Measurements from ENCODE around the gene TP53I11. TPM values are rescaled to one million over a fixed set of nuclear protein-coding genes. Genes with fewer than 3 reads are reported as not detected.

Gene TP53I11
- total RNA-seq, 4 donors from 2014 or later, result 19.8 to 110 (median 40.8) TPM

DNA sequence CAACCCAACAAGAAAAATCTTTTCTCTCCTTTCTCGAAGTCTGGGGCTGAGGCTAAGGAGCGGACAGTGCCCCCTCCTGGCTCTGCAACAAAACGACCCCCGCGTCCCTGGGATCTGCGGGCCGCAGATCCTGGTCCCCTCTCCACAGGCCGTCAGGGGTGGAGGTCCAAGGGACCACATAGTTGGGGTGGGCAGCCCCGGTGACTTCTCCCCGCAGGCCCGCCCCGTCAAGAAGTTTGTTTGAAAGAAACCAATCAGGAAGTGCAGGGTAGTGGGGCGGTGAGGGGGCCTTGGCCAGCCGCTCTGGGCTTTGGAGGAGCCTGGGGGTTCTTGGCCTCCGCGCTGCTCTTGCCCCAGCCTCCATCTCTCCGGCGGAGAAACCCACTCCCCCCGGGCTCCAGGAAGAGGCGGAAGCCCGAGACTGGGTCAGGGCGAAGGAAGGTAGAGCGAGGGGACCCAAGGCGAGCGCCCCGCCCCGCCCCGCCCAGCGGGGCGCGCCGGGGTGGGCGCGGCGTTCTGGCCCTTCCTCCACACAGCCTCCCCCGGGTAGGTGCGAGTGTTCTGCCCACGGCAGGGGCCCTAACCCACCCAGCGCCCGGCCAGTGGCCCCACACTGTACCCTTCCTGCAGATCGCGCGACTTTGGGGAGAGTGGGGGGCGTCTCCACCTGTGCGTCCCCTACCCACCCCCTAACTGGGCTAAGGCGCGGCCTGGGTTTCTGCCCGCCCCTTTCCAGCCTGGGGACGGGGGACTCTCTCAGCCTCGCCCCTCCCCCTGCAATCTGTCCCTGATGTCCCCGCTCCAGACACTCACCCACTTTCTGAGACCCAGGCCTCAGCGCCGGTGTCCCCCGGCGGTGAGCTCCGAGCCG is 1.3 kb downstream of the TP53I11 start:
- no peaks in the 10 kb centered on the region for H3K36me3 ChIP-seq
- H3K4me1 ChIP-seq, result peaks cover 0 to 73% (median 6%) of the 10 kb centered on the region in 3 donors

GRCh38 chr11:44948155-44948554 is 2.5 kb downstream of the TP53I11 start:
- peak overlapping the region in 2 of 4 donors; percentile 20 to 81 for H3K27ac ChIP-seq
- H3K9me3 ChIP-seq, result no peaks in the 10 kb centered on the region
- ATAC-seq, result no peak
- WGBS, 2 donors (ENCODE audit: low coverage in 1 of 2), result 100% methylated on average over 1 to 2 of the region's 3 CpGs
- H3K36me3 ChIP-seq, result no peaks in the 10 kb centered on the region
- no peaks in the 10 kb centered on the region for H3K27me3 ChIP-seq
- TF ChIP-seq EP300 (IDR thresholded peaks at IDR 0.05) (no peak), POLR2A (IDR thresholded peaks at IDR 0.05) (no peak), POLR2AphosphoS5 (IDR thresholded peaks at IDR 0.05) (no peak)
- TF ChIP-seq, protein P1, sequence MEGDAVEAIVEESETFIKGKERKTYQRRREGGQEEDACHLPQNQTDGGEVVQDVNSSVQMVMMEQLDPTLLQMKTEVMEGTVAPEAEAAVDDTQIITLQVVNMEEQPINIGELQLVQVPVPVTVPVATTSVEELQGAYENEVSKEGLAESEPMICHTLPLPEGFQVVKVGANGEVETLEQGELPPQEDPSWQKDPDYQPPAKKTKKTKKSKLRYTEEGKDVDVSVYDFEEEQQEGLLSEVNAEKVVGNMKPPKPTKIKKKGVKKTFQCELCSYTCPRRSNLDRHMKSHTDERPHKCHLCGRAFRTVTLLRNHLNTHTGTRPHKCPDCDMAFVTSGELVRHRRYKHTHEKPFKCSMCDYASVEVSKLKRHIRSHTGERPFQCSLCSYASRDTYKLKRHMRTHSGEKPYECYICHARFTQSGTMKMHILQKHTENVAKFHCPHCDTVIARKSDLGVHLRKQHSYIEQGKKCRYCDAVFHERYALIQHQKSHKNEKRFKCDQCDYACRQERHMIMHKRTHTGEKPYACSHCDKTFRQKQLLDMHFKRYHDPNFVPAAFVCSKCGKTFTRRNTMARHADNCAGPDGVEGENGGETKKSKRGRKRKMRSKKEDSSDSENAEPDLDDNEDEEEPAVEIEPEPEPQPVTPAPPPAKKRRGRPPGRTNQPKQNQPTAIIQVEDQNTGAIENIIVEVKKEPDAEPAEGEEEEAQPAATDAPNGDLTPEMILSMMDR (IDR thresholded peaks at IDR 0.05), result no peak
- peaks cover 0 to 79% (median 6%) of the 10 kb centered on the region in 3 donors for H3K4me1 ChIP-seq
- no peak overlapping the region for H3K4me3 ChIP-seq

More for the DNA sequence above, 1.3 kb downstream of the TP53I11 start:
- TF ChIP-seq POLR2A (IDR thresholded peaks at IDR 0.05), result no peak
- TF ChIP-seq, protein P1 (IDR thresholded peaks at IDR 0.05), result peak in 3 of 4 experiments; percentile 18 to 62 (median 47)
- Histone ChIP-seq H3K9me3 (no peaks in the 10 kb centered on the region), H3K27me3 (no peaks in the 10 kb centered on the region), H3K4me3 (peak overlapping the region; percentile 57 to 93), H3K27ac (peak overlapping the region; percentile 0 to 81 (median 70))
- WGBS, 2 donors (ENCODE audit: low coverage in 1 of 2), result no CpG with 5 or more reads among the region's 57 CpGs
- peak; percentile 6 for ATAC-seq

DNA sequence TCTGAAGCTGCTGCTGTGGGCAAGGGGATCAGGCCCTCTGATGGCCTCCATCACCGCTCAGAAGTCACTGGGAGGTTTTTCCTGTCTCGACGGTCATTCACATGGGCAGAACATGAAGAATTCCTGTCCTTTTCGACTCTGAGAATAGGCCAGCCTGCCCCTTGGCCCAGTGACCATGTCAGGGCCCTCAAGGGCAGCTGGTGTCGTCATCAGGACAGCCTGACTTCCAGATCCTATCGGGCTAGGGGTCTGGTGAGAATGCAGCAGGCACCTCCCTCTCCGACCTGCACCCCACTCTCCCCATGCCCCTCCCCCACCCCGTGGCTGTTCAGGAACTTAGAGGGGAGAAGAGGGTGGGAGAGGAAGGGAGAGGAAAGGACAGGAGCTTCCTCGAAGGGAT is 3.6 kb downstream of the TP53I11 start:
- TF ChIP-seq EP300 (IDR thresholded peaks at IDR 0.05), result no peak
- TF ChIP-seq POLR2AphosphoS5 (IDR thresholded peaks at IDR 0.05), result no peak
- no peak for TF ChIP-seq POLR2A (IDR thresholded peaks at IDR 0.05)
- TF ChIP-seq, protein P1 (IDR thresholded peaks at IDR 0.05), result no peak
- H3K4me3 ChIP-seq, result no peak overlapping the region
- no peaks in the 10 kb centered on the region for H3K36me3 ChIP-seq
- no peaks in the 10 kb centered on the region for H3K9me3 ChIP-seq
- 50 to 60% methylated on average over 1 of the region's 9 CpGs for WGBS, 2 donors (ENCODE audit: low coverage in 1 of 2)
- peaks cover 0 to 86% (median 6%) of the 10 kb centered on the region in 3 donors for H3K4me1 ChIP-seq
- no peaks in the 10 kb centered on the region for H3K27me3 ChIP-seq
- no peak for ATAC-seq
- peak overlapping the region in 3 of 4 donors; percentile 45 to 81 (median 74) for H3K27ac ChIP-seq

GRCh38 chr11:44946263-44946662 is 4.4 kb downstream of the TP53I11 start:
- Histone ChIP-seq H3K27me3 (no peaks in the 10 kb centered on the region), H3K36me3 (no peaks in the 10 kb centered on the region), H3K4me1 (peaks cover 0 to 92% (median 10%) of the 10 kb centered on the region in 3 donors), H3K4me3 (no peak overlapping the region), H3K9me3 (no peaks in the 10 kb centered on the region), H3K27ac (peak overlapping the region in 3 of 4 donors; percentile 53 to 81 (median 74))
- WGBS, 2 donors (ENCODE audit: low coverage in 1 of 2), result 57% methylated on average over 2 of the region's 12 CpGs; no CpG with 5 or more reads in 1 of the 2 donors
- peak; percentile 77 for ATAC-seq
- TF ChIP-seq POLR2A (IDR thresholded peaks at IDR 0.05) (no peak), POLR2AphosphoS5 (IDR thresholded peaks at IDR 0.05) (peak; percentile 19)
- TF ChIP-seq, protein P1 (IDR thresholded peaks at IDR 0.05), result no peak

Data from gastroesophageal sphincter (tissue), 4 donors.